ENCODE results near the gene TMEM132D. TPM values are rescaled to one million over a fixed set of nuclear protein-coding genes. Genes with fewer than 3 reads are reported as not detected.

Gene TMEM132D
- total RNA-seq, 1 experiment from 2014 or later, result not detected

- intact Hi-C loops (cut with micrococcal nuclease; ENCODE audit: unreplicated experiment), result no loop called here
- CTCF ChIA-PET, result no interaction called here
- DNase-seq (ENCODE audit: low read depth, low spot score) (no peak), ATAC-seq (no peak)
- no peaks in the 10 kb centered on the region for H3K4me1 ChIP-seq (ENCODE audit: control insufficient read depth, insufficient read depth, low read length)
- no peaks in the 10 kb centered on the region for H3K36me3 ChIP-seq (ENCODE audit: control insufficient read depth, insufficient read depth, low read length)
- no TSS peak for BruUV-seq (replicated peaks)
- POLR2A ChIA-PET, result no interaction called here
- TF ChIP-seq POLR2AphosphoS5 (IDR thresholded peaks at IDR 0.05; ENCODE audit: low read depth, low read length) (no peak), CTCF (IDR thresholded peaks at IDR 0.05) (no peak), REST (IDR thresholded peaks at IDR 0.05; ENCODE audit: insufficient read depth in 1 of 2, low read depth in 2 of 2, low read length in 1 of 2) (no peak), TCF7L2 (IDR thresholded peaks at IDR 0.05; ENCODE audit: low read depth, low read length) (no peak), SIN3A (IDR thresholded peaks at IDR 0.05; ENCODE audit: borderline replicate concordance, insufficient read depth, low read depth, low read length) (no peak)
- no peaks in the 10 kb centered on the region for H3K27me3 ChIP-seq (ENCODE audit: control insufficient read depth, insufficient read depth, low read length)
- in situ Hi-C loops (cut with HindIII; ENCODE audit: low pct_unique_long_range_greater_than_20kb, low sequenced_read_pairs), result no loop called here
- no peaks in the 10 kb centered on the region for H3K9me3 ChIP-seq (ENCODE audit: control insufficient read depth, insufficient read depth, low read depth, low read length)
- no peak overlapping the region for H3K4me3 ChIP-seq (ENCODE audit: low read depth in 2 of 2, low read length in 2 of 2)
- H3K27ac ChIP-seq (ENCODE audit: low read length), result no peak overlapping the region
Measured at GRCh38 chr12:129635021-129635685, 268.7 kb downstream of the TMEM132D start.

GRCh38 chr12:129631316-129631715, 272.5 kb downstream of the TMEM132D start:
- Histone ChIP-seq H3K9me3 (ENCODE audit: control insufficient read depth, insufficient read depth, low read depth, low read length) (no peaks in the 10 kb centered on the region), H3K4me3 (ENCODE audit: low read depth in 2 of 2, low read length in 2 of 2) (no peak overlapping the region), H3K36me3 (ENCODE audit: control insufficient read depth, insufficient read depth, low read length) (no peaks in the 10 kb centered on the region), H3K4me1 (ENCODE audit: control insufficient read depth, insufficient read depth, low read length) (no peaks in the 10 kb centered on the region), H3K27ac (ENCODE audit: low read length) (no peak overlapping the region), H3K27me3 (ENCODE audit: control insufficient read depth, insufficient read depth, low read length) (no peaks in the 10 kb centered on the region)
- ChIA-PET CTCF (no interaction called here), POLR2A (no interaction called here)
- TF ChIP-seq TCF7L2 (IDR thresholded peaks at IDR 0.05; ENCODE audit: low read depth, low read length), result no peak
- TF ChIP-seq SIN3A (IDR thresholded peaks at IDR 0.05; ENCODE audit: borderline replicate concordance, insufficient read depth, low read depth, low read length), result no peak
- TF ChIP-seq REST (IDR thresholded peaks at IDR 0.05; ENCODE audit: insufficient read depth in 1 of 2, low read depth in 2 of 2, low read length in 1 of 2), result no peak
- no peak for TF ChIP-seq POLR2AphosphoS5 (IDR thresholded peaks at IDR 0.05; ENCODE audit: low read depth, low read length)
- TF ChIP-seq CTCF (IDR thresholded peaks at IDR 0.05), result no peak
- intact Hi-C loops (cut with micrococcal nuclease; ENCODE audit: unreplicated experiment), result no loop called here
- DNase-seq (ENCODE audit: low read depth, low spot score), result no peak
- no peak for ATAC-seq
- no TSS peak for BruUV-seq (replicated peaks)
- in situ Hi-C loops (cut with HindIII; ENCODE audit: low pct_unique_long_range_greater_than_20kb, low sequenced_read_pairs), result no loop called here
